Gastrocnemius medialis (tissue), 4 donors: ENCODE data around the gene GNMT. TPM values are rescaled to one million over a fixed set of nuclear protein-coding genes. Genes with fewer than 3 reads are reported as not detected.

ENCODE experiments used
- ATAC-seq, 2 donors: fragments of 150-250 bp; one replicate each; pipeline ENCODE4 v1.9.1; 2016
- DNase-seq, 2 donors: peaks; one replicate each; pipeline ENCODE4 v3.0.0-alpha.2; 2019
- H3K27ac ChIP-seq, 4 donors: fragments of 200-600 bp; sonication (generic); 1 replicate in 1 of 4; 2 replicates in 3 of 4; pipeline ENCODE4 v1.5.1; 2016 to 2018; ENCODE audit warnings: mild to moderate bottlenecking in 2 of 4, moderate library complexity in 1 of 4
- H3K27me3 ChIP-seq, 3 donors: fragments of 200-600 bp; sonication (generic) in 2 of 3; 1 replicate in 1 of 3; 2 replicates in 2 of 3; pipeline versions ENCODE4 v1.5.1 to v1.6.0; 2016 to 2019; ENCODE audit warnings: mild to moderate bottlenecking in 1 of 3, moderate library complexity in 1 of 3
- H3K36me3 ChIP-seq, 2 donors: fragments of 200-600 bp; sonication (generic) in 1 of 2; one replicate each; pipeline ENCODE4 v1.5.1; 2017 to 2018
- H3K4me1 ChIP-seq, 2 donors: fragments of 200-600 bp; sonication (generic) in 1 of 2; one replicate each; pipeline ENCODE4 v1.5.1; 2016 to 2017; ENCODE audit warnings: mild to moderate bottlenecking in 2 of 2
- H3K4me3 ChIP-seq, 4 donors: fragments of 200-600 bp; sonication (generic) in 3 of 4; 1 replicate in 1 of 4; 2 replicates in 3 of 4; pipeline ENCODE4 v1.5.1; 2016 to 2019; ENCODE audit warnings: mild to moderate bottlenecking in 2 of 4
- H3K9me3 ChIP-seq, 3 donors: fragments of 200-600 bp; sonication (generic) in 2 of 3; 1 replicate in 1 of 3; 2 replicates in 2 of 3; pipeline ENCODE4 v1.5.1; 2016 to 2019
- POLR2A ChIP-seq, 2 donors: fragments of 450-650 bp; IDR thresholded peaks; one replicate each; pipeline ENCODE4 v1.6.1; 2017; ENCODE audit warnings: antibody characterized with exemption in 2 of 2, mild to moderate bottlenecking in 2 of 2, moderate library complexity in 2 of 2
- in situ Hi-C, 4 donors: fragments of 200-750 bp; cut with MboI; loops; one replicate each; pipeline versions ENCODE4 v1.15.0 to v1.8.0; 2017; ENCODE audit warnings: low sequenced_read_pairs in 4 of 4
- intact Hi-C: fragments of 100-400 bp; cut with DNase I; formaldehyde crosslinking; loops from one replicate; pipeline ENCODE4 v1.15.1; 2023; ENCODE audit warnings: low total_unique reads
- total RNA-seq, 4 donors: library from RNA; depleted of rRNA; stranded (reverse); fragments of >200 nt; gene quantifications; one replicate each; pipeline versions ENCODE4 v1.1.0 to v1.2.3, GENCODE V29; 2016
- TF ChIP-seq, protein P1 (sequence below), 5 experiments: fragments of 450-650 bp in 3 of 5; fragments of 200-600 bp in 2 of 5; sonication (generic) in 2 of 5; IDR thresholded peaks in 4 of 5; conservative IDR thresholded peaks in 1 of 5; 1 replicate in 4 of 5; 2 replicates in 1 of 5; pipeline ENCODE4 v1.5.1; 2016 to 2019; ENCODE audit warnings: antibody characterized with exemption in 5 of 5, mild to moderate bottlenecking in 3 of 5, moderate library complexity in 3 of 5

The GNMT gene
- 1 to 10 TPM in 1 of 4 donors, under 1 TPM in 2, not detected in 1; 0.42 to 1.1 (median 0.61) TPM for total RNA-seq

DNA sequence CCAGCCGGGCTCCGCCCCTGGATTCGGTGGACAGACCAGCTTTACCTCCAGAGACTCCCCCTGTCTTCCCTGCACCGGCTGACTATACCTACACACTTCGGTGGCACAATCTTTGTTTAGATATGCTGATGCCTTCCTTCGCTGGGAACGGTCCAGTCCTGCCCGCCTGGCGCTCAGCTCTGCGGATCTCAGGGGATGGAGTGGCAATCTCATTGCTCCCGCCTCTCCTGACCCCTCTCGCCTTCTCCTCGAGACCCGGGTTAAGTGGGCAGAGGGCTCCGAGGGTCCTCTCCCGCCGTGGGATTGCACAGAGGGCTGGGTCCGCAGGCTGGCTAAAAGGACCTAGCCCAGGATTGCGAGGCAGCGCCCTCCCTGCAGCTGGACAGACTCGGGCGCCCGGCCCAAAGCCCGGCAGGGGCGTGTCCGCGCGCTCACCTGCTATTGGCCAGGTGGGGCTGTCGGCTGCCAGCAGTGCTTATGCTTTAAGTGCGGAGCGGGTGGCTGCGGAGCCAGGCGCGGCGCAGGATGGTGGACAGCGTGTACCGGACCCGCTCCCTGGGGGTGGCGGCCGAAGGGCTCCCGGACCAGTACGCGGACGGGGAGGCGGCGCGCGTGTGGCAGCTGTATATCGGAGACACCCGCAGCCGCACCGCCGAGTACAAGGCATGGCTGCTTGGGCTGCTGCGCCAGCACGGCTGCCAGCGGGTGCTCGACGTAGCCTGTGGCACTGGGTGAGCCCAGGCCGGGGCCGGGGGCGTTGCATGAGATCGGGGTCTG is at the start of gene GNMT:
Gene GNMT, plus strand, starts transcription at position 512 of the 777 bp plus-strand sequence. Its CDS starts 14 bp downstream, at position 526.
- H3K4me1 ChIP-seq: peaks cover 7 to 11% of the 10 kb centered on the region in 2 donors
- H3K27me3 ChIP-seq: no peaks in the 10 kb centered on the region
- peak within 1 kb of the TSS; percentile 53 to 67 (median 62) for H3K4me3 ChIP-seq
- TF ChIP-seq, protein P1, sequence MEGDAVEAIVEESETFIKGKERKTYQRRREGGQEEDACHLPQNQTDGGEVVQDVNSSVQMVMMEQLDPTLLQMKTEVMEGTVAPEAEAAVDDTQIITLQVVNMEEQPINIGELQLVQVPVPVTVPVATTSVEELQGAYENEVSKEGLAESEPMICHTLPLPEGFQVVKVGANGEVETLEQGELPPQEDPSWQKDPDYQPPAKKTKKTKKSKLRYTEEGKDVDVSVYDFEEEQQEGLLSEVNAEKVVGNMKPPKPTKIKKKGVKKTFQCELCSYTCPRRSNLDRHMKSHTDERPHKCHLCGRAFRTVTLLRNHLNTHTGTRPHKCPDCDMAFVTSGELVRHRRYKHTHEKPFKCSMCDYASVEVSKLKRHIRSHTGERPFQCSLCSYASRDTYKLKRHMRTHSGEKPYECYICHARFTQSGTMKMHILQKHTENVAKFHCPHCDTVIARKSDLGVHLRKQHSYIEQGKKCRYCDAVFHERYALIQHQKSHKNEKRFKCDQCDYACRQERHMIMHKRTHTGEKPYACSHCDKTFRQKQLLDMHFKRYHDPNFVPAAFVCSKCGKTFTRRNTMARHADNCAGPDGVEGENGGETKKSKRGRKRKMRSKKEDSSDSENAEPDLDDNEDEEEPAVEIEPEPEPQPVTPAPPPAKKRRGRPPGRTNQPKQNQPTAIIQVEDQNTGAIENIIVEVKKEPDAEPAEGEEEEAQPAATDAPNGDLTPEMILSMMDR (IDR thresholded peaks at IDR 0.05 in 4 of 5, conservative IDR thresholded peaks at IDR 0.05 in 1 of 5): no peak
- peak; percentile 48 to 59 for TF ChIP-seq POLR2A (IDR thresholded peaks at IDR 0.05)
- in situ Hi-C loops (no loop called here), intact Hi-C loops (no loop called here)
- H3K27ac ChIP-seq: peak within 1 kb of the TSS; percentile 42 to 58 (median 50)
- H3K36me3 ChIP-seq: peaks cover 0 to 20% of the 10 kb centered on the region in 2 donors
- peak; percentile 45 to 73 for DNase-seq
- H3K9me3 ChIP-seq: no peaks in the 10 kb centered on the region
- ATAC-seq: peak; percentile 69 to 75

DNA sequence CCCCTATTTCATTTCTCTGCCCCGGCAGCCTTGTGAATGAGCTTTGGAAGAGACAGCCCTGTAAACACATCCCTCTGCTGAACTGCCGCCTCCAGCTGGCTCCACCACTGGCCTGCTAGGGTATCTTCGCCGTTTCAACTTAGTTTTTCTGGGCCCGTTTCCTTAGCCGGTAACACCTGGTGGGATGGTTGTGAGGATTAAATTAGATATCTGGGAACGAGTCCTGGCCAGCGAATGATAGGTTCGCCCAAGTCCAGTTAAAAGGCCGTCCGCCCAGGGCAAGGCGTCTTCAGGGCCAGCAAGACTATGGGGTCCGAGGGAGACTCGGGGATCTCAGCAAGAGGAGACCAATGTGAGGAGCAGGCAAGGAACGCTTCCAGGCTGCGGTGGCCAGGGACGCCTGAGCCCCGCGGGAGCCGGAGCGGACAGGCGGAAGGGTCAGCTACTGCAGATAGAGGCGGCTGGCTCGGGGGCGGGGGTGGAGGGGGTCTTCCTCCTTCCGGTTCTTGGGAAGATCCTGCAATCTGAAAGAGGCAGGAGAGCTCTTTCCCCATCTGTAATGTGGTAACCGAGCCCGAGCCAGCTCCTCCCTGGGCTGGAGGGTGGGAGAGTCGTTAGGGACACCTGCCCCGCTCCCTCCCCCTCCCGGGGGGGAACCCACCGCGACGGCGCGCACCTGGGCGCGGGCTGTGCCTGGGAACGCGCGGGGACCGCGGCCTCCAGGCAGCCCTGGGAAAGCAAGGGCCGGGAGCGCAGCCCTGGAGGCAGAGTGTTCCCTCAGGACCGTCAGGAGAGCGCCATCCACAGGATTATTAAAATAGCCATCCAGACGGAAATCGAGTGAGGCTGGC is 49.2 kb upstream of the GNMT start:
- Histone ChIP-seq H3K9me3 (no peaks in the 10 kb centered on the region), H3K27me3 (peaks cover 11 to 19% (median 15%) of the 10 kb centered on the region in 3 donors), H3K36me3 (no peaks in the 10 kb centered on the region), H3K4me1 (peaks cover 0 to 2% of the 10 kb centered on the region in 2 donors), H3K27ac (no peak overlapping the region), H3K4me3 (peak overlapping the region in 2 of 4 donors; percentile 10 to 22)
- in situ Hi-C loops: loop anchor here in 1 of 4 donors (25.0 kb wide), 1 partner anchor 426 kb away; no protein-coding TSS in a partner anchor
- no peak for TF ChIP-seq POLR2A (IDR thresholded peaks at IDR 0.05)
- TF ChIP-seq, protein P1 (IDR thresholded peaks at IDR 0.05 in 4 of 5, conservative IDR thresholded peaks at IDR 0.05 in 1 of 5): no peak
- intact Hi-C loops: loop anchor here (2.0 kb wide), 1 partner anchor 27 kb away; no protein-coding TSS in a partner anchor
- DNase-seq (no peak), ATAC-seq (no peak)

DNA sequence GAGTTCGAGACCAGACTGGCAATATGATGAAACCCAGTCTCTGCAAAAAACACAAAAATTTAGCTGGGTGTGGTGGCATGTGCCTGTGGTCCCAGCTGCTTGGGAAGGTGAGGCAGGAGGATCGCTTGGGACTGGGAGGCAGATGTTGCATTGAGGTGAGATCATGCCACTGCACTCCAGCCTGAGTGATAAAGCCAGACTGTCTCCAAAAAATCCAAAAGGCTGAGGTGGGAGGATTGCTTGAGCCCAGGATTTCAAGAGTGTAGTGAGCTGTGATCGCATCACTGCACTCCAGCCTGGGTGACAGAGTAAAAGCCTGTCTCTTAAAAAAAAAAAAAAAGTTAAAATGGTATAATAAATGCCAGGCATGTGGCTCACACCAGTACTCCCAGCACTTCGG is 46.0 kb upstream of the GNMT start:
- no peak overlapping the region for H3K27ac ChIP-seq
- in situ Hi-C loops (loop anchor here in 1 of 4 donors (25.0 kb wide), 1 partner anchor 423 kb away; no protein-coding TSS in a partner anchor), intact Hi-C loops (no loop called here)
- ATAC-seq (no peak), DNase-seq (no peak)
- H3K9me3 ChIP-seq: no peaks in the 10 kb centered on the region
- no peaks in the 10 kb centered on the region for H3K36me3 ChIP-seq
- no peak for TF ChIP-seq POLR2A (IDR thresholded peaks at IDR 0.05)
- TF ChIP-seq, protein P1 (IDR thresholded peaks at IDR 0.05 in 4 of 5, conservative IDR thresholded peaks at IDR 0.05 in 1 of 5): no peak
- no peak overlapping the region for H3K4me3 ChIP-seq
- H3K4me1 ChIP-seq: peaks cover 0 to 2% of the 10 kb centered on the region in 2 donors
- H3K27me3 ChIP-seq: peaks cover 11 to 19% (median 15%) of the 10 kb centered on the region in 3 donors

DNA sequence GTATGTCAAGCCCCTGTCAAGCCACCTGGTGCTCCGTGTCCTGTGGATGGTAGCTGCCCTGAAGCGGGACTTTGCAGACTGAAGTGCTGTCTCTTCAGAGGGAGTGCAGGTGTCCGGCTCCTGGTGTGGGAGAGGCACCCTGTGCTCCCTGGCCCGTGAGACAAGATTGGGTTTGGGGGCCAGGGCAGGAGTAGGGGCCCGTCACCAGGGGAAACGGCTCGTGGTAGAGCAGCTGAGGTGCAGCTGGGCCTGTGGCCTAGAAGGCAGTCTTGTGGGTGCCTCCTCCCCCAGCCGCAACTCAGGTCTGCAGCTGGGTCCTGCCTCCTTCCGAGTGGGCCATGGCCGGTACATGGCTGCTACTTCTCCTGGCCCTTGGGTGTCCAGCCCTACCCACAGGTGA is 44.8 kb upstream of the GNMT start, which contains the start of gene PTCRA:
Gene PTCRA, plus strand, starts transcription at position 322 of the 400 bp plus-strand sequence. Its CDS starts 17 bp downstream, at position 339.
- Histone ChIP-seq H3K27ac (no peak within 1 kb of the TSS), H3K4me1 (peaks cover 0 to 2% of the 10 kb centered on the region in 2 donors), H3K9me3 (no peaks in the 10 kb centered on the region), H3K4me3 (no peak within 1 kb of the TSS), H3K36me3 (no peaks in the 10 kb centered on the region), H3K27me3 (peaks cover 11 to 19% (median 15%) of the 10 kb centered on the region in 3 donors)
- in situ Hi-C loops (loop anchor here in 1 of 4 donors (25.0 kb wide), 1 partner anchor 422 kb away; no protein-coding TSS in a partner anchor), intact Hi-C loops (no loop called here)
- TF ChIP-seq POLR2A (IDR thresholded peaks at IDR 0.05): no peak
- TF ChIP-seq, protein P1 (IDR thresholded peaks at IDR 0.05 in 4 of 5, conservative IDR thresholded peaks at IDR 0.05 in 1 of 5): no peak
- ATAC-seq: no peak
- no peak for DNase-seq
